H1 (cell line): ENCODE data around the gene ZSWIM7. TPM values are rescaled to one million over a fixed set of nuclear protein-coding genes. Genes with fewer than 3 reads are reported as not detected.

Experiments
- CTCF ChIA-PET: fragments of 300-600 bp; sonication (Branson Sonifier 250); formaldehyde crosslinking; loops from one replicate; lab custom pipeline; 2021; ENCODE audit not compliant: partially characterized antibody; lab: Charles Lee
- POLR2A ChIA-PET: fragments of 300-600 bp; sonication (Branson Sonifier 250); formaldehyde crosslinking; loops from one replicate; lab custom pipeline; 2021; ENCODE audit warnings: inconsistent platforms; ENCODE audit not compliant: partially characterized antibody; lab: Charles Lee
- DNase-seq, 2 experiments: peaks; one replicate each; pipeline versions ENCODE4 v3.0.0 to v3.0.0-alpha.2; 2010 to 2022; ENCODE audit warnings: low spot score in 2 of 2, low read depth in 1 of 2, mixed read lengths in 1 of 2
- FAIRE-seq: peaks from 2 replicates; lab custom pipeline; 2011; peaks lifted over from hg19 to GRCh38; lab: Jason Lieb, UNC
- H2AFZ ChIP-seq: 2 replicates; pipeline ENCODE4 v1.8.1; 2012; ENCODE audit warnings: low read length, inconsistent platforms
- H2AK5ac ChIP-seq: 2 replicates; pipeline ENCODE4 v1.6.1; 2013; ENCODE audit warnings: low read depth, low read length
- H2BK120ac ChIP-seq: replicated peaks from 2 replicates; pipeline ENCODE3; 2013; ENCODE audit warnings: low read depth, low read length, inconsistent platforms
- H2BK12ac ChIP-seq: 2 replicates; pipeline ENCODE4 v1.6.1; 2013; ENCODE audit warnings: low read depth, low read length
- H2BK15ac ChIP-seq: 2 replicates; pipeline ENCODE4 v1.6.1; 2013; ENCODE audit warnings: low read length
- H2BK20ac ChIP-seq: 2 replicates; pipeline ENCODE4 v1.6.1; 2013; ENCODE audit warnings: low read length
- H2BK5ac ChIP-seq: 2 replicates; pipeline ENCODE4 v1.6.1; 2013; ENCODE audit warnings: low read depth, low read length
- H3K14ac ChIP-seq: 2 replicates; pipeline ENCODE4 v1.6.1; 2013; ENCODE audit warnings: inconsistent platforms; ENCODE audit not compliant: insufficient read length
- H3K18ac ChIP-seq: 2 replicates; pipeline ENCODE4 v1.6.1; 2013; ENCODE audit warnings: low read length; ENCODE audit errors: extremely low read depth
- H3K23ac ChIP-seq: 2 replicates; pipeline ENCODE4 v1.6.1; 2013; ENCODE audit warnings: inconsistent platforms; ENCODE audit not compliant: insufficient read length
- H3K23me2 ChIP-seq: 2 replicates; pipeline ENCODE4 v1.6.1; 2013; ENCODE audit warnings: low read depth, low read length
- H3K27ac ChIP-seq: 2 replicates; pipeline ENCODE4 v1.6.1; 2011; ENCODE audit warnings: low read depth, low read length, inconsistent platforms
- H3K27me3 ChIP-seq, 4 experiments: replicated peaks in 1 of 4; 1 replicate in 1 of 4; 2 replicates in 3 of 4; pipeline versions ENCODE4 v1.6.1 to v1.8.1; 2011 to 2013; ENCODE audit warnings: low read length in 3 of 4, mild to moderate bottlenecking in 3 of 4, inconsistent platforms in 2 of 4, mixed read lengths in 2 of 4, moderate library complexity in 1 of 4; ENCODE audit not compliant: control insufficient read depth in 3 of 4, insufficient read depth in 3 of 4; ENCODE audit errors: extremely low read depth in 1 of 4
- H3K36me3 ChIP-seq, 4 experiments: 2 replicates each; pipeline versions ENCODE4 v1.6.1 to v1.8.1; 2011 to 2013; ENCODE audit warnings: mild to moderate bottlenecking in 4 of 4, low read length in 3 of 4, moderate library complexity in 2 of 4, control low read depth in 1 of 4, inconsistent platforms in 1 of 4; ENCODE audit not compliant: insufficient read depth in 4 of 4, control insufficient read depth in 2 of 4
- H3K4ac ChIP-seq: replicated peaks from 2 replicates; pipeline ENCODE3; 2013; ENCODE audit warnings: low read length, low read depth, mixed read lengths, inconsistent platforms; ENCODE audit not compliant: insufficient read length
- H3K4me1 ChIP-seq, 4 experiments: replicated peaks in 1 of 4; 1 replicate in 1 of 4; 2 replicates in 3 of 4; pipeline versions ENCODE4 v1.6.1 to v1.8.1; 2011 to 2013; ENCODE audit warnings: low read length in 3 of 4, inconsistent platforms in 2 of 4, mixed read lengths in 1 of 4; ENCODE audit not compliant: insufficient read depth in 4 of 4, control insufficient read depth in 3 of 4
- H3K4me2 ChIP-seq, 2 experiments: 2 replicates each; pipeline versions ENCODE4 v1.6.1 to v1.8.1; 2011 to 2013; ENCODE audit warnings: low read depth in 2 of 2, low read length in 2 of 2, control low read depth in 1 of 2, inconsistent platforms in 1 of 2, mild to moderate bottlenecking in 1 of 2; ENCODE audit not compliant: insufficient read depth in 1 of 2
- H3K4me3 ChIP-seq, 4 experiments: fragments of 200-600, 300-600 bp in 1 of 4; sonication (generic), shearing (Covaris generic), sonication (Bioruptor Twin) in 1 of 4; 2 replicates each; pipeline versions ENCODE4 v1.5.1 to v1.8.1; 2011 to 2016; ENCODE audit warnings: low read length in 4 of 4, low read depth in 3 of 4, control low read depth in 2 of 4, inconsistent platforms in 2 of 4, mild to moderate bottlenecking in 2 of 4, mixed read lengths in 1 of 4, moderate library complexity in 1 of 4; ENCODE audit not compliant: insufficient read depth in 2 of 4; ENCODE audit errors: extremely low read depth in 1 of 4
- H3K56ac ChIP-seq: replicated peaks from 2 replicates; pipeline ENCODE3; 2013; ENCODE audit warnings: low read depth, mild to moderate bottlenecking, mixed read lengths, low read length, inconsistent platforms; ENCODE audit not compliant: insufficient read length
- H3K79me1 ChIP-seq: 2 replicates; pipeline ENCODE4 v1.6.1; 2013; ENCODE audit warnings: low read depth, low read length, control low read depth
- H3K79me2 ChIP-seq, 2 experiments: 2 replicates each; pipeline versions ENCODE4 v1.6.1 to v1.8.1; 2012 to 2013; ENCODE audit warnings: low read length in 2 of 2, mild to moderate bottlenecking in 2 of 2, inconsistent platforms in 1 of 2; ENCODE audit not compliant: insufficient read depth in 2 of 2, control insufficient read depth in 1 of 2
- H3K9ac ChIP-seq, 4 experiments: replicated peaks in 1 of 4; 1 replicate in 1 of 4; 2 replicates in 3 of 4; pipeline versions ENCODE4 v1.6.1 to v1.8.1; 2011 to 2013; ENCODE audit warnings: low read depth in 3 of 4, low read length in 3 of 4, control low read depth in 2 of 4, mild to moderate bottlenecking in 2 of 4, moderate library complexity in 2 of 4, inconsistent platforms in 1 of 4; ENCODE audit errors: extremely low read depth in 1 of 4
- H3K9me3 ChIP-seq, 2 experiments: 2 replicates each; pipeline versions ENCODE4 v1.6.1 to v1.8.1; 2012 to 2013; ENCODE audit warnings: mild to moderate bottlenecking in 2 of 2, moderate library complexity in 2 of 2, control low read depth in 1 of 2, inconsistent platforms in 1 of 2, low read depth in 1 of 2, low read length in 1 of 2, mixed read lengths in 1 of 2; ENCODE audit not compliant: insufficient read depth in 2 of 2
- H4K20me1 ChIP-seq, 2 experiments: replicated peaks in 1 of 2; 2 replicates each; pipeline versions ENCODE3 to v1.8.1; 2011 to 2013; ENCODE audit warnings: inconsistent platforms in 2 of 2, low read length in 2 of 2, mild to moderate bottlenecking in 1 of 2; ENCODE audit not compliant: insufficient read depth in 2 of 2, control insufficient read depth in 1 of 2
- H4K5ac ChIP-seq: 2 replicates; pipeline ENCODE4 v1.6.1; 2013; ENCODE audit warnings: low read length, low read depth, mixed read lengths, inconsistent platforms; ENCODE audit not compliant: insufficient read length
- H4K8ac ChIP-seq: 2 replicates; pipeline ENCODE4 v1.8.0; 2013; ENCODE audit warnings: mild to moderate bottlenecking, moderate library complexity, low read length, inconsistent platforms; ENCODE audit not compliant: insufficient read depth; ENCODE audit errors: extremely low read depth
- H4K91ac ChIP-seq: replicated peaks from 2 replicates; pipeline ENCODE3; 2013; ENCODE audit warnings: low read length, mixed read lengths, inconsistent platforms; ENCODE audit not compliant: insufficient read length
- CBX5 ChIP-seq: fragments of 300-800, 300-1000 bp; sonication (generic); IDR thresholded peaks from 2 replicates; pipeline ENCODE4 v1.7.1; 2016; ENCODE audit warnings: antibody characterized with exemption, low read length, low read depth
- CBX8 ChIP-seq: fragments of 300-800, 300-1000 bp; sonication (generic); IDR thresholded peaks from 2 replicates; pipeline ENCODE4 v1.7.1; 2016; ENCODE audit warnings: low read depth, low read length, borderline replicate concordance
- HDAC2 ChIP-seq, 2 experiments: fragments of 300-600 bp in 1 of 2; sonication (generic) in 1 of 2; IDR thresholded peaks; 2 replicates each; pipeline ENCODE4 v1.6.1; 2011 to 2012; ENCODE audit warnings: low read depth in 2 of 2, low read length in 2 of 2, mild to moderate bottlenecking in 2 of 2, moderate library complexity in 2 of 2, borderline replicate concordance in 1 of 2, inconsistent platforms in 1 of 2
- MAX ChIP-seq: IDR thresholded peaks from 2 replicates; pipeline ENCODE4 v1.6.1; 2012; ENCODE audit warnings: inconsistent platforms
- NANOG ChIP-seq: IDR thresholded peaks from 2 replicates; pipeline ENCODE4 v1.6.1; 2011; ENCODE audit warnings: low read length, low read depth, mild to moderate bottlenecking, inconsistent platforms; ENCODE audit not compliant: insufficient read depth, poor library complexity, severe bottlenecking
- WGBS, 2 experiments: shearing (Covaris generic) in 1 of 2; methylation state at CpG; one replicate each; pipeline versions ENCODE4 v1.1.6 to v1.1.7; 2013 to 2015; ENCODE audit warnings: low lambda C conversion rate in 2 of 2, mixed read lengths in 2 of 2, inconsistent platforms in 1 of 2, low coverage in 1 of 2, missing lambda C conversion rate in 1 of 2; ENCODE audit not compliant: insufficient replicate concordance in 2 of 2, insufficient coverage in 1 of 2, insufficient read length in 1 of 2; ENCODE audit errors: extremely low coverage in 1 of 2, missing lambda C conversion rate in 1 of 2; 5-methylcytosine and 5-hydroxymethylcytosine counted together
- polyA plus RNA-seq, 7 experiments: library from polyadenylated mRNA; depleted of rRNA in 3 of 7; stranded (reverse) in 5 of 7; unstranded in 2 of 7; fragments of >200 nt in 5 of 7; fragments of 200-250 nt in 2 of 7; gene quantifications; 1 replicate in 5 of 7; 2 replicates in 1 of 7; 4 replicates in 1 of 7; pipeline versions ENCODE4 v1.2.1 to v1.2.3, GENCODE V29; 2011 to 2013; ENCODE audit warnings: missing spikeins in 2 of 7, mixed read lengths in 2 of 7
- total RNA-seq: library from RNA; stranded (reverse); fragmentation: NEBNext Ultra II Directional; extraction: Animal tissue kit (Norgen Biotek cat#: 25700); gene quantifications from 2 replicates; pipeline ENCODE4 v1.2.1, GENCODE V29; 2021

Gene ZSWIM7
- total and polyA plus RNA-seq, 2 of the 8 experiments (the other 6 are each of a cell fraction or from before 2014, with no cell fraction given): 39.3 to 57.7 TPM

- no peak overlapping the region for H3K4ac ChIP-seq
- H3K36me3 ChIP-seq: peaks cover 8 to 21% (median 17%) of the 10 kb centered on the region in 4 experiments
- H2BK15ac ChIP-seq: no peak overlapping the region
- H3K27ac ChIP-seq: no peak overlapping the region
- no peak overlapping the region for H4K5ac ChIP-seq
- no peaks in the 10 kb centered on the region; a peak in 1 of 4 replicates for H3K9me3 ChIP-seq
- ChIA-PET POLR2A (interaction anchor here (1.5 to 4.5 kb wide), 5 partner anchors 11 to 219 kb away, joined by 6 to 41 read pairs (median 14); partner anchors contain the start of genes ADORA2B and PIGL), CTCF (interaction anchor here (0.9 to 4.6 kb wide), 10 partner anchors 16 to 170 kb away, joined by 3 to 38 read pairs (median 4); partner anchors contain the start of gene ADORA2B)
- H3K56ac ChIP-seq: no peak overlapping the region
- H3K14ac ChIP-seq: no peak overlapping the region
- H4K8ac ChIP-seq: no peak overlapping the region
- peak overlapping the region in 1 of 4 experiments; percentile 85; a peak in 1 of 8 replicates for H3K4me3 ChIP-seq
- no peak overlapping the region for H2AFZ ChIP-seq
- peaks cover 3 to 4% of the 10 kb centered on the region in 2 experiments for H4K20me1 ChIP-seq
- no peak overlapping the region for H3K23ac ChIP-seq
- peaks cover 10 to 29% of the 10 kb centered on the region in 2 experiments for H3K79me2 ChIP-seq
- 0 out of 4 replicates have a peak overlapping the region, but pooled peaks of 1 of the 2 experiments have one; percentile 50 for H3K4me2 ChIP-seq
- no peak overlapping the region for H3K18ac ChIP-seq
- no peak overlapping the region for H2BK20ac ChIP-seq
- no peak overlapping the region for H2BK120ac ChIP-seq
- no peaks in the 10 kb centered on the region for H3K27me3 ChIP-seq
- H3K4me1 ChIP-seq: peaks cover 0 to 6% (median 2%) of the 10 kb centered on the region in 4 experiments; a peak in 3 of 7 replicates
- no peak overlapping the region for H2BK12ac ChIP-seq
- WGBS, 2 experiments: 85% methylated on average over 3 of the region's 4 CpGs; no CpG with 5 or more reads in 1 of the 2 experiments
- no peak overlapping the region for H4K91ac ChIP-seq
- DNase-seq (peak in 1 of 2 experiments; percentile 4), FAIRE-seq (no peak)
- H3K23me2 ChIP-seq: peaks cover 4% of the 10 kb centered on the region
- TF ChIP-seq CBX8 (no peak), CBX5 (no peak), MAX (no peak), NANOG (no peak), HDAC2 (IDR thresholded peaks at IDR 0.05; ENCODE audit: borderline replicate concordance in 1 of 2, low read depth in 2 of 2, low read length in 2 of 2) (no peak)
- H3K79me1 ChIP-seq: peaks cover 8% of the 10 kb centered on the region
- H3K9ac ChIP-seq: no peak overlapping the region
- no peak overlapping the region for H2AK5ac ChIP-seq
- H2BK5ac ChIP-seq: no peak overlapping the region
Observed at GRCh38 chr17:15998031-15998562, 1.4 kb downstream of the ZSWIM7 start.
